Lower leg skin (tissue), 3 donors: Measurements from ENCODE around the gene ZFPM1.

Source experiments
- CTCF ChIP-seq, 3 donors: fragments of 450-650 bp; IDR thresholded peaks; one replicate each; pipeline ENCODE4 v1.5.1; 2016; ENCODE audit warnings: antibody characterized with exemption in 3 of 3, mild to moderate bottlenecking in 3 of 3, moderate library complexity in 2 of 3
- POLR2A ChIP-seq, 2 donors: fragments of 450-650 bp; IDR thresholded peaks; one replicate each; pipeline ENCODE4 v1.6.1; 2016 to 2017; ENCODE audit warnings: antibody characterized with exemption in 2 of 2, mild to moderate bottlenecking in 1 of 2, moderate library complexity in 1 of 2

- TF ChIP-seq CTCF (IDR thresholded peaks at IDR 0.05), result no peak
- no peak for TF ChIP-seq POLR2A (IDR thresholded peaks at IDR 0.05)
Measured at GRCh38 chr16:88569985-88570690, 117.1 kb downstream of the ZFPM1 start, which contains the start of gene ZC3H18.
